GM21786 (cell line): ENCODE results near the gene CAB39L.
A peak's percentile ranks its signal among the peaks of the same experiment; 100 is the strongest.

Experiments
- ATAC-seq: cut with Tn5 transposase; IDR thresholded peaks from one replicate; pipeline ENCODE4 v1.9.1; 2021; ENCODE audit not compliant: unreplicated experiment

CAB39L gene

DNA sequence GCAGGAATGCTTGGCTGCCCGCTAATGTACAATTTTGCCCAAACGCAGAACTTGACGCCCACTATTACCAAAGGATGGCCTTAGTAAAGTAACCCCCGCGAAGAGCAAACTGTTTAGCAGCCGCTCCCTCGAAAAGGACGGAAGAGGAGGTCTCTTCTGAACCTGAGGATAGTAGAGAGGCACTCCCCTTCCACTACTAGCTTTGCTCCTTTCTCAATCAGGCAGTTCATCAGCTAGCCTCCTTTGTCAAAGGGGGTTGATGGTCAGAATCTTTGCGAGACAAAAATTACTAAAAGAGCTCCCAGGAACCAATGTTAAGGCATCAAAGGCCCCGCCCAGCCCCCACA, 534 bp downstream of the CAB39L start:
- no peak for ATAC-seq

- ATAC-seq: no peak
Observed at GRCh38 chr13:49441846-49442245, 2.0 kb downstream of the CAB39L start.

- no peak for ATAC-seq
Observed at GRCh38 chr13:49441312-49441711, 2.6 kb downstream of the CAB39L start.

GRCh38 chr13:49439609-49440008, 4.3 kb downstream of the CAB39L start:
- no peak for ATAC-seq

GRCh38 chr13:49437705-49438104, 6.2 kb downstream of the CAB39L start:
- no peak for ATAC-seq

DNA sequence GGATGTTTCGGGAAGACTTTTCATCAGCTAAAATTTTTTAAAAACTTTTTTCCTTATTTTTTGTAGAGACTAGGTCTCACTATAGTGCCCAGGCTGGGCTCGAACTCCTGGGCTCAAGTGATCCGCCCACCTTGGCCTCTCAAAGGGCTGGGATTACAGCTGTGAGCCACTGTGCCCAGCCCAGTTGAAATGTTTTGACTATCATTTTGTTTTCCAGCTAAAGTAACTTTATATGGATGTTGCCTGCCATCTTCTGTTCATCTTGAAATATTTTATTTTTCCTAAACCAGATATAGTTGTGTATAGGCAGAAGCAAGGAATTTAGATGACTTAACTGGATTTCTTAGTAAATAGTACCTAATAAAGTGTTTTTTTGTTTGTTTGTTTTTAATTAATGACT, 7.0 kb downstream of the CAB39L start:
- ATAC-seq: no peak

DNA sequence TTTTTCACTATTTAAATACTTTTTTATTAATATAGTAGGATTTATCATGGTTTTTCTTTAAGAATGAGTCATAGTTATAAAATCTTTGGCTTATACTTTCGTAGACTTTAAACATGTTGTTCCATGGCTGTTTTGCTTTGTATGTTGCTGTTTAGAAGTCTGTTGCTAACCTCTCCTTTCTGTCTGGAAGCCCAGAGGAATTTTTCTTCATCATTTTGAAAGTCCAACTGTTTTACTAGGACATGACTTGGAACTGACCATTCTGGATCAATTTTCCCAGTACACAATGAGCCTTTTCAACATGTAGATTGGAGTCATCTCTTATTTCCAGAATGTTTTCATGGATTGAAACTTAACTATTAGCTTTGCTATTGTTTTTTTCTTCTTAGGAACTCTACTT, 7.9 kb downstream of the CAB39L start:
- ATAC-seq: no peak

GRCh38 chr13:49429121-49429520, 14.7 kb downstream of the CAB39L start:
- ATAC-seq: no peak

GRCh38 chr13:49428041-49428763, 15.7 kb downstream of the CAB39L start:
- no peak for ATAC-seq

- ATAC-seq: no peak
Observed at GRCh38 chr13:49424011-49424560, 19.8 kb downstream of the CAB39L start.

- ATAC-seq: peak; percentile 87
Observed at GRCh38 chr13:49421391-49421790, 22.5 kb downstream of the CAB39L start.

GRCh38 chr13:49419276-49419675, 24.6 kb downstream of the CAB39L start:
- no peak for ATAC-seq

DNA sequence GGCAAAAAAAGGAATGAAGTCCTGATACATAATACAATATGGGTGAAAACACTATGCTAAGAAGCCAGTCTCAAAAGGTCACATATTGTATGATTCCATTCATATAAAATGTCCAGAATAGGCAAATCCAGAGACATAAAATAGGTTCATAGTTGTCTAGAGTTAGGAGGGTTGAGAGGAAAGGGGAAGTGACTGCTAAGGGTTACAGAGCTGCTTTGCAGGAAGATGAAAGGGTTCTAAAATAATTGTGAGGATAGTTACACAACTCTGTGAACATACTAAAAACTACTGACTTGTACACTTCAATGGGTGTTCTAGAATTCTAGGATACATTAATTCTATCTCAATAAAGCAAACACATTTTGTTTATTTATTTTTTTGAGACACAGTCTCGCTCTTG, 25.7 kb downstream of the CAB39L start:
- no peak for ATAC-seq

GRCh38 chr13:49417161-49417560, 26.7 kb downstream of the CAB39L start:
- no peak for ATAC-seq

GRCh38 chr13:49412749-49413148, 31.1 kb downstream of the CAB39L start:
- ATAC-seq: no peak

DNA sequence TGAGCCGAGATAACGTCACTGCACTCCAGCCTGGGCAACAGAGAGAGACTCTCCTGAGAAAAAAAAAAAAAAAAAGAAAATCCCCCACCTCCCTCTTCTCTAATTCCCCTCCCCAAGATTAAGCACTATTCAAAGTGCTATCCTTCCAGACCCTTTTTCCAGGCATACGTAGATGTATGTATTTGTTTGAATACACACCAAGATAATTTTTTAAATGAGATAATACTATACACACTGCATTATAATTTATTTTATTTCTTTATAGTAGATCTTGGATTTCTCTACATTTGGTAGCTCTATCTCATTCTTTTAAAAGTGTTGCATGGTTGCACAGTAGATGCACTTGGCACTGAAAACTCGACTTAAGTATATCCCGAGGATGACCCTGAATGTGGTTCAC, 32.5 kb downstream of the CAB39L start:
- no peak for ATAC-seq

DNA sequence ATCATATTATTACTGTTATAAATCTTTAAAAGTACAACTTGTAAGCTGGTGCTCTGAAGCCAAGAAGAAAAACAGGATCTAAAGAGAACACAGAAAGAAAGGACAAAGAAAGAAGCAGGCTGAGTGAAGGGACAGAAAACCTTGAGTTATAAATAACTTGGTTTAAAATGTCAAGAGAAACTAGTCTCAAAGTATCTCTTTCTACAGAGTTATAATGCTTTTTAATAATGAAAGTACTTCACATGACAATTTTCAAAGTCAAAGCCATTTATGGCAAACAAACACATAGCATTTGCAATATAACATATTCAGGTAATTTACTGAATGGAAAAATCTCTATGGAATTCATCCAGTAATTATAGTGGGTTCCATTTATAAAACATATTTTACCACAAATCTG, 33.4 kb downstream of the CAB39L start:
- no peak for ATAC-seq

DNA sequence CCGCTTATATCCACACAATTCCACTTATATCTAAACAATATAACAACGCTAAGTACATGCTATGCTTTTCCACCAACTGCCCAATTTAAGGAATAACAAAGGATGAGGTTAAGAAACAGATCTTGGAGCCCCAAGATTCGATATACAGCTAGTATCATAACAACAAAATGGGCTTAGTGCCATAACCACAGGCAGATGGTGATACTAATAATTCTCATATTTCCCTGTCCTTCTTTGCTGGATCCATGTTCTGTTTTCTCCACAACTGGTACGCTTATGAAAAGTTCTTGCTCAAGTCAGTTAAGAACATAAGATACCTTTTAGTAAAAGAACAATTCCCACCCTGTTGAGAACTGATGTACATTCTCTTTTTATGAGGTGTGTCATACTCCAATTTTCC, 33.9 kb downstream of the CAB39L start:
- ATAC-seq: no peak

GRCh38 chr13:49409008-49409407, 34.9 kb downstream of the CAB39L start:
- no peak for ATAC-seq

DNA sequence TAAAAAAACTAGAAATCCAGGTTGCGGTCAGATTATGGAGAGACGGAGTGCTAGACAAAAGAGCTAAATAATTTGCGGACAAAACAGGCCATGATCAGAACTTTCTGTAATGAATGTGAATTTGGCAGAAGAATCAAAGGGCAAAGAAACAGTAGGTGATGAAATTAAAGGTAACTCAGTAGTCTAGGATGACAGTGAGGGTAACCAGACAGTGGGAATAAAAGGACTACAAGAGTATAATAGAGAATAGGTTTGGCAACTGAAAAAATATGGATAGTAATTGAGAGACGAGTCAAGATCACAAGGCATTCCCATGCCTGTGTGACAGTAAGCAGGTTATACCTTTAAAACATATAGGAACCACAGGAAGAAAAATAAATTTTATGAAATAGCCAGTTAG, 35.9 kb downstream of the CAB39L start:
- ATAC-seq: no peak

GRCh38 chr13:49407068-49407467, 36.8 kb downstream of the CAB39L start:
- ATAC-seq: no peak

DNA sequence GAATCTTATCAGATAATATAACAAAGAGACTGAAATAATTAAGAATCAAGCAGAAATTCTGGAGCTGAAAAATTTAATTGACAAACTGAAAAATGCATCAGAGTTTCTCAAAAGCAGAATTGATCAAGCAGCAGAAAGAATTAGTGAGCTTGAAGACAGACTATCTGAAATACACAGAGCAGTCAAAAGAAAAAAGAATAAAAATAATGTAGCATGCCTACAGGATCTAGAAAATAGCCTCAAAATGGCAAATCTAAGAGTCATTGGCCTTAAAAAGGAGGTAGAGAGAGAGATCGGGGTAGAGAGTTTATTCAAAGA, 39.2 kb downstream of the CAB39L start:
- no peak for ATAC-seq

- no peak for ATAC-seq
Observed at GRCh38 chr13:49403996-49404702, 39.7 kb downstream of the CAB39L start.
